Hepatocyte (in vitro differentiated cells): ENCODE results near the gene BPHL. TPM values are rescaled to one million over a fixed set of nuclear protein-coding genes. Genes with fewer than 3 reads are reported as not detected.

Experiments
- DNase-seq: peaks from one replicate; pipeline ENCODE4 v3.0.0-alpha.2; 2016; ENCODE audit warnings: low spot score
- H2AFZ ChIP-seq: fragments of 200-600 bp; sonication (generic); 2 replicates; pipeline ENCODE4 v1.6.0; 2016; ENCODE audit warnings: antibody characterized with exemption, mild to moderate bottlenecking
- H3K27ac ChIP-seq: fragments of 200-600 bp; sonication (generic); 2 replicates; pipeline ENCODE4 v1.5.1; 2016; ENCODE audit warnings: mild to moderate bottlenecking
- H3K27me3 ChIP-seq: fragments of 200-600 bp; sonication (generic); 2 replicates; pipeline ENCODE4 v1.6.1; 2016
- H3K36me3 ChIP-seq: fragments of 200-600 bp; sonication (generic); replicated peaks from 2 replicates; pipeline ENCODE4 v1.5.1; 2016; ENCODE audit warnings: low read depth; ENCODE audit not compliant: insufficient read depth
- H3K4me1 ChIP-seq: fragments of 200-600 bp; sonication (generic); 2 replicates; pipeline ENCODE4 v1.5.1; 2016; ENCODE audit warnings: mild to moderate bottlenecking, moderate library complexity; ENCODE audit not compliant: insufficient read depth
- H3K4me2 ChIP-seq: fragments of 200-600 bp; sonication (generic); 2 replicates; pipeline ENCODE4 v1.6.0; 2016
- H3K4me3 ChIP-seq: fragments of 200-600 bp; sonication (generic); 2 replicates; pipeline ENCODE4 v1.5.1; 2016; ENCODE audit warnings: mild to moderate bottlenecking
- H3K79me2 ChIP-seq: fragments of 200-600 bp; sonication (generic); 2 replicates; pipeline ENCODE4 v1.6.0; 2017; ENCODE audit warnings: mild to moderate bottlenecking
- H3K9me2 ChIP-seq: fragments of 200-600 bp; sonication (generic); replicated peaks from 2 replicates; pipeline ENCODE4 v1.6.0; 2017; ENCODE audit warnings: mild to moderate bottlenecking; ENCODE audit not compliant: insufficient read depth
- H3K9me3 ChIP-seq: fragments of 200-600 bp; sonication (generic); 2 replicates; pipeline ENCODE4 v1.5.1; 2016; ENCODE audit warnings: low read depth, mild to moderate bottlenecking
- H4K20me1 ChIP-seq: fragments of 200-600 bp; sonication (generic); 2 replicates; pipeline ENCODE4 v1.6.0; 2016; ENCODE audit warnings: mild to moderate bottlenecking; ENCODE audit not compliant: insufficient read depth, poor library complexity, severe bottlenecking
- EZH2 ChIP-seq: fragments of 200-600 bp; sonication (generic); IDR thresholded peaks from 2 replicates; pipeline ENCODE4 v1.6.1; 2016; ENCODE audit warnings: antibody characterized with exemption, mild to moderate bottlenecking, borderline replicate concordance
- EZH2phosphoT487 ChIP-seq: fragments of 200-600 bp; sonication (generic); IDR thresholded peaks from one replicate; pipeline ENCODE4 v1.6.1; 2018; ENCODE audit warnings: antibody characterized with exemption, mild to moderate bottlenecking, low read depth, moderate library complexity; ENCODE audit not compliant: unreplicated experiment, severe bottlenecking
- WGBS: methylation state at CpG from one replicate; pipeline ENCODE4 v1.1.6; 2016; ENCODE audit warnings: low lambda C conversion rate; ENCODE audit errors: missing lambda C conversion rate; 5-methylcytosine and 5-hydroxymethylcytosine counted together
- polyA plus RNA-seq: library from polyadenylated mRNA; unstranded; fragments of >200 nt; fragmentation: Nextera tagmentation; extraction: Ambion mirVana; gene quantifications from 2 replicates; pipeline ENCODE4 v1.2.1, GENCODE V29; 2016
- total RNA-seq: library from RNA; depleted of rRNA; stranded (reverse); fragments of >200 nt; gene quantifications from 2 replicates; pipeline ENCODE4 v1.2.3, GENCODE V29; 2014
- TF ChIP-seq, protein P1 (sequence below): fragments of 200-600 bp; sonication (generic); IDR thresholded peaks from 2 replicates; pipeline ENCODE4 v1.5.1; 2016; ENCODE audit warnings: antibody characterized with exemption, mild to moderate bottlenecking; ENCODE audit not compliant: poor library complexity

Gene BPHL
- total and polyA plus RNA-seq, 2 experiments from 2014 or later = 52.0 to 77.0 TPM

DNA sequence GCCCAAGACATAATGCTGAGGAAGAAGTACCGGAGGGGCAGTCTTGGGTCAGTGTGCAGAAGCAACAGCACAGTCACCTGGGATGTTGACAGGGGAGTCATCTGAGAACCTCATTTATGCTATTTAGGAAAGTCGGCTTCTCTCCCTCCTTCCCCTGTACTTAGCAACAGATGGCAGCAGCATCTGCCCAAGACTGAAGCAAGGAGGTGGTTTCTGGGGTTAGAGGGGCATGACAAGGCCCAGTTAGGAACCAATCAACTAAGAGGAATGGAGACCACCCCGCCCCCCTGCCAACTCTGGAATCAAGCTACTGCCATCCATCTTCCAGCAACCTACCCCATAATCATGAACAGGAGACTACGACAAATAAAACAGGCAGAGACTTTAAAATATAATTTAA is 28.5 kb upstream of the BPHL start:
- Histone ChIP-seq H3K9me3 (no peaks in the 10 kb centered on the region), H3K27me3 (no peaks in the 10 kb centered on the region), H4K20me1 (no peaks in the 10 kb centered on the region), H3K4me3 (no peak overlapping the region), H2AFZ (no peak overlapping the region), H3K27ac (peak overlapping the region; percentile 62), H3K79me2 (no peaks in the 10 kb centered on the region), H3K9me2 (no peaks in the 10 kb centered on the region), H3K4me1 (peaks cover 3% of the 10 kb centered on the region), H3K4me2 (no peak overlapping the region), H3K36me3 (no peaks in the 10 kb centered on the region)
- TF ChIP-seq EZH2 = no peak
- no peak for TF ChIP-seq EZH2phosphoT487
- TF ChIP-seq, protein P1, sequence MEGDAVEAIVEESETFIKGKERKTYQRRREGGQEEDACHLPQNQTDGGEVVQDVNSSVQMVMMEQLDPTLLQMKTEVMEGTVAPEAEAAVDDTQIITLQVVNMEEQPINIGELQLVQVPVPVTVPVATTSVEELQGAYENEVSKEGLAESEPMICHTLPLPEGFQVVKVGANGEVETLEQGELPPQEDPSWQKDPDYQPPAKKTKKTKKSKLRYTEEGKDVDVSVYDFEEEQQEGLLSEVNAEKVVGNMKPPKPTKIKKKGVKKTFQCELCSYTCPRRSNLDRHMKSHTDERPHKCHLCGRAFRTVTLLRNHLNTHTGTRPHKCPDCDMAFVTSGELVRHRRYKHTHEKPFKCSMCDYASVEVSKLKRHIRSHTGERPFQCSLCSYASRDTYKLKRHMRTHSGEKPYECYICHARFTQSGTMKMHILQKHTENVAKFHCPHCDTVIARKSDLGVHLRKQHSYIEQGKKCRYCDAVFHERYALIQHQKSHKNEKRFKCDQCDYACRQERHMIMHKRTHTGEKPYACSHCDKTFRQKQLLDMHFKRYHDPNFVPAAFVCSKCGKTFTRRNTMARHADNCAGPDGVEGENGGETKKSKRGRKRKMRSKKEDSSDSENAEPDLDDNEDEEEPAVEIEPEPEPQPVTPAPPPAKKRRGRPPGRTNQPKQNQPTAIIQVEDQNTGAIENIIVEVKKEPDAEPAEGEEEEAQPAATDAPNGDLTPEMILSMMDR = no peak
- no peak for DNase-seq
- 95% methylated on average over 4 of the region's 4 CpGs for WGBS

DNA sequence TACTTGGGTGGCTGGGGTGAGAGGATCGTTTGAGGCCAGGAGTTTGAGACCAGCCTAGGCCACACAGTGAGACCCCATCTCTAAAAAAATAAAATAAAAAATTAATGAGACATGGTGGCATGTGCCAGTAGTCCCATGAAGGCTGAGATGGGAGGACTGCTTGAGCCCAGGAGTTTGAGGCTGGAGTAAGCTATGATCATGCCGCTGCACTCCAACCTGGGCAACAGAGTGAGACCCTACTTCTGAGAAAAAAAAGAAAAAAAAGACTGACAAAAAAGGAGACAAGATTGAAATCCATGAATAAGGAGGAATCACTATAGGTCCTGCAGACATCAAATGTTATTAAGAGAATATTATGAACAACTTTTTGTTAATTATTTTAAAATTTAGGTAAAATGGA is 23.7 kb upstream of the BPHL start:
- Histone ChIP-seq H3K9me3 (no peaks in the 10 kb centered on the region), H3K36me3 (no peaks in the 10 kb centered on the region)
- no peak for DNase-seq

DNA sequence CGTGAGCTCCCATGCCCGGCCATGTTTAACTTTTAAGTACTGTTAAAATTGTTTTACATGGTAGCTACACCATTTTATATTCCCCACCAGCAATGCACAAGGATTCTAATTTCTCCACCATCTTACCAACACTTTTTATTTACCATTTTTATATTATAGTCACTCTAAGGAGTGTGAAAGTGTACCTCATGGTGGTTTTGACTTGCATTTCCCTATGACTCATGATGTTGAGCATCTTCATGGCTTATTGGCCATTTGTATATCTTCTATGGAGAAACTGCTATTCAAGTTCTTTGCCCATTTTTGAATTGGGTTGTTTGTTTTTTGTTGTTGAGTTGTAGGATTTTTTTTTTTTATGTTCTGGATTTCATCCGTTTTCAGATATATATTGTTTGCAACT is 15.6 kb upstream of the BPHL start:
- Histone ChIP-seq H3K27me3 (no peaks in the 10 kb centered on the region), H3K4me1 (no peaks in the 10 kb centered on the region), H3K9me2 (no peaks in the 10 kb centered on the region), H3K4me3 (no peak overlapping the region), H3K4me2 (no peak overlapping the region), H3K79me2 (no peaks in the 10 kb centered on the region), H3K27ac (no peak overlapping the region), H3K36me3 (no peaks in the 10 kb centered on the region), H2AFZ (no peak overlapping the region), H3K9me3 (no peaks in the 10 kb centered on the region), H4K20me1 (no peaks in the 10 kb centered on the region)
- TF ChIP-seq EZH2phosphoT487 (no peak), EZH2 (no peak)
- TF ChIP-seq, protein P1 = no peak
- no peak for DNase-seq
- 100% methylated on average over 3 of the region's 3 CpGs for WGBS

More for the DNA sequence above, 23.7 kb upstream of the BPHL start:
- Histone ChIP-seq H3K27ac (no peak overlapping the region), H4K20me1 (no peaks in the 10 kb centered on the region), H3K4me1 (no peaks in the 10 kb centered on the region), H2AFZ (no peak overlapping the region), H3K4me3 (no peak overlapping the region), H3K79me2 (no peaks in the 10 kb centered on the region), H3K9me2 (no peaks in the 10 kb centered on the region), H3K27me3 (no peaks in the 10 kb centered on the region), H3K4me2 (no peak overlapping the region)
- TF ChIP-seq EZH2phosphoT487 = no peak
- no peak for TF ChIP-seq EZH2
- TF ChIP-seq, protein P1 = no peak
- 98% methylated on average over 2 of the region's 2 CpGs for WGBS
